Right cardiac atrium (tissue), 5 donors: ENCODE measurements around the gene ATR. TPM values are rescaled to one million over a fixed set of nuclear protein-coding genes. Genes with fewer than 3 reads are reported as not detected.

Experiments used
- ATAC-seq, 2 donors: fragments of 200-7000 bp; cut with Tn5 transposase; one replicate each; pipeline versions ENCODE4 v1.8.0 to v1.9.1; 2020; ENCODE audit warnings: moderate library complexity in 2 of 2, mild to moderate bottlenecking in 1 of 2
- DNase-seq, 3 donors: peaks; one replicate each; pipeline ENCODE4 v3.0.0-alpha.2; 2020
- H3K27ac ChIP-seq: one replicate; pipeline ENCODE4 v1.5.1; 2013; ENCODE audit warnings: mild to moderate bottlenecking, low read length, control low read depth, moderate library complexity
- H3K27me3 ChIP-seq: one replicate; pipeline ENCODE4 v1.6.1; 2013; ENCODE audit not compliant: control insufficient read depth, insufficient read depth
- H3K4me1 ChIP-seq: one replicate; pipeline ENCODE4 v1.6.1; 2013; ENCODE audit warnings: low read length; ENCODE audit not compliant: control insufficient read depth, insufficient read depth
- H3K4me3 ChIP-seq: one replicate; pipeline ENCODE4 v1.5.1; 2013; ENCODE audit warnings: low read length, control low read depth
- H3K9me3 ChIP-seq: one replicate; pipeline ENCODE4 v1.6.1; 2013; ENCODE audit warnings: low read length; ENCODE audit not compliant: control insufficient read depth
- WGBS: extraction: QIAGEN DNeasy Blood & Tissue Kit; methylation state at CpG from one replicate; pipeline ENCODE4 v1.1.7; 2013; 5-methylcytosine and 5-hydroxymethylcytosine counted together
- intact Hi-C, 4 donors: fragments of 100-400 bp; cut with DNase I; formaldehyde crosslinking; loops; one replicate each; pipeline versions ENCODE4 v1.11.0 to v1.14.0; 2022 to 2023
- polyA plus RNA-seq: library from polyadenylated mRNA; stranded (reverse); fragments of 200-250 nt; gene quantifications from one replicate; pipeline ENCODE4 v1.2.3, GENCODE V29; 2013
- total RNA-seq, 4 donors: library from RNA; stranded (reverse); fragmentation: NEBNext Ultra II Directional; extraction: Animal tissue kit (Norgen Biotek cat#: 25700); gene quantifications; one replicate each; pipeline ENCODE4 v1.2.1, GENCODE V29; 2021
- donor health status: healthy with polysubstance abuse.
- donor health status: DM: no; HTN: yes; CAD: no.
- donor health status: DM: no; HTN: no; CAD: no.
- donor health status: DM: no; HTN: yes; CAD: no; lungs with severe emphysema.
- donor health status: DM: yes; HTN: yes; CAD: no.

ATR gene
- total and polyA plus RNA-seq, 5 donors = 6.7 to 15.0 (median 13.8) TPM

DNA sequence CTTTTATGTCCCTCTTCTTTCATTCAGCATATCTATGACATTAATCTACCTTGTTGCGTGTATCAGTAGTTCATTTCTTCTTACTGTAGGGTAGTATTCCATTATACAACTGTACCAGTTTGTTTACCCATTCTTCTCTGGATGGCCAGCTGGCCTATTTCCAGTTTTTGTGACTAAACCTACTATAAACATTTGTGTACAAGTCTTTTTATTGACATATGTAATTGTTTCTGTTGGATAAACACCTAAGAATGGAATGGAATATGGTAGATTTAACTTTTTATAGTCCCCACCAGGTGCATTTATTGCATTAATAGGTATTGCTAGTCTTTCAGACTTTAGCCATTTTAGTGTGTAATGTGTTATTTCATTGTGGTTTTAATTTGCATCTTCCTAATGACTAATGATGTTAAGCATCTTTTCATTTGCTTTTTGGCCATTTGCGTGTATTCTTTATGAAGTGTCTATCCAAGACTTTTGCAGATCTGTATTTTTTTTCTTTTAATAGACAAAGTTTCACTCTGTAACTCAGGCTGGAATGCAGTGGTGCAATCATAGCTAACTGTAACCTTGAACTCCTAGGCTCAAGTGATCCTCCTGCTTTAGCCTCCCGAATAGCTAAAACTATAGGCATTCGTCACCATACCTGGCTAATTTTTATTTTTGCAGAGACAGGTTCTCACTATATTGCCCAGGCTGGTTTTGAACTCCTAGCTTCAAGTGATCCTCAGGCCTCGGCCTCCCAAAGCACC is 88.8 kb downstream of the ATR start:
- Histone ChIP-seq H3K4me3 (no peak overlapping the region), H3K27ac (no peak overlapping the region), H3K9me3 (no peaks in the 10 kb centered on the region), H3K27me3 (no peaks in the 10 kb centered on the region), H3K4me1 (no peaks in the 10 kb centered on the region)
- DNase-seq = no peak
- intact Hi-C loops = no loop called here
- no peak for ATAC-seq
- WGBS = 99% methylated on average over 5 of the region's 5 CpGs

GRCh38 chr3:142484912-142485435 is 93.6 kb downstream of the ATR start:
- Histone ChIP-seq H3K4me3 (no peak overlapping the region), H3K27me3 (no peaks in the 10 kb centered on the region), H3K4me1 (no peaks in the 10 kb centered on the region), H3K9me3 (no peaks in the 10 kb centered on the region), H3K27ac (no peak overlapping the region)
- DNase-seq (no peak), ATAC-seq (no peak)
- intact Hi-C loops = no loop called here
- WGBS = over 99% methylated on average over 4 of the region's 4 CpGs

- 98% methylated on average over 2 of the region's 2 CpGs for WGBS
- no peak for ATAC-seq
- no peaks in the 10 kb centered on the region for H3K4me1 ChIP-seq
- H3K4me3 ChIP-seq = no peak overlapping the region
- intact Hi-C loops = no loop called here
- no peaks in the 10 kb centered on the region for H3K27me3 ChIP-seq
- H3K9me3 ChIP-seq = no peaks in the 10 kb centered on the region
- DNase-seq = no peak
- no peak overlapping the region for H3K27ac ChIP-seq
Measured at GRCh38 chr3:142481196-142481595, 97.3 kb downstream of the ATR start.

DNA sequence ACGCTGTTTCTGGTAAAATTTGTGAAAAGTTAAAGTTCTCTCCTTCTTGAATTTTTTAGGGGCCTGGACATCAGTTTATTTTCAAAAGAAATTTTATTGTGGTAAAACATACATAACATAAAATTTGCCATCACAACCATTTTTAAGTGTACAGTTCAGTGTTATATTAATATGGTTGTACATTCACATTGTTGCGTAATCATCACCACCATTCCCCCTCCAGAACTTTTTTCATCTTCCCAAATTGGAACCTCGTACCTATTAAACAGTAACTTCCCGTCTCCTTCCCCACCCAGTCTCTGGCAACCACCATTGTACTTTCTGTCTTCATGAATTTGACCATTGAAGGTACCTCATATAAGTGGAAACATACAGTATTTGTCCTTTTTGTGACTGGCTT is 107.7 kb downstream of the ATR start:
- Histone ChIP-seq H3K4me1 (no peaks in the 10 kb centered on the region), H3K4me3 (no peak overlapping the region), H3K9me3 (no peaks in the 10 kb centered on the region), H3K27me3 (no peaks in the 10 kb centered on the region), H3K27ac (no peak overlapping the region)
- ATAC-seq = no peak
- intact Hi-C loops = no loop called here
- 95% methylated on average over 4 of the region's 4 CpGs for WGBS
- no peak for DNase-seq

- WGBS = 98% methylated on average over 4 of the region's 4 CpGs
Measured at GRCh38 chr3:142468456-142468855, 110.1 kb downstream of the ATR start.

DNA sequence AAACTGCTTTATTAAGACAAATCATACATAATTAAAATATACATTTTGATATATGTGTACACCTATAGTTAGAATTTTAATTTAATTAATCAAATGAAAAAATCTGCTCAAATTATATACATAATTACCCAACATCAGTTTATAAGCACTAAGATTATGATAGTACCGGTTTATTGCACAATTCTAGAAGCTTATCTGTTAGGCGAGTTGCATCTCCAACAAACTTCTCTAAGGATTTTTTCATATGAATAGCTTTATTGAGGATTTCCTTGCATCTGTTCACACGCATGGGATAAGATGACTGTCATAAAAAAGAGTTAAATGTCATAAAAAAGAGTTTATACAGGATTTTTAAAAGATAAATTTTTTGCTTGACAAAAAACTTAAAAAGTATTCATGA is 110.8 kb downstream of the ATR start:
- DNase-seq = no peak
- no peak for ATAC-seq
- Histone ChIP-seq H3K27ac (no peak overlapping the region), H3K27me3 (no peaks in the 10 kb centered on the region), H3K4me1 (no peaks in the 10 kb centered on the region), H3K4me3 (no peak overlapping the region), H3K9me3 (no peaks in the 10 kb centered on the region)
- 91% methylated on average over 3 of the region's 3 CpGs for WGBS
- intact Hi-C loops = no loop called here

More at GRCh38 chr3:142468456-142468855, 110.1 kb downstream of the ATR start:
- ATAC-seq = no peak
- Histone ChIP-seq H3K4me1 (no peaks in the 10 kb centered on the region), H3K27me3 (no peaks in the 10 kb centered on the region), H3K9me3 (no peaks in the 10 kb centered on the region), H3K4me3 (no peak overlapping the region), H3K27ac (no peak overlapping the region)
- DNase-seq = no peak
- intact Hi-C loops = no loop called here

DNA sequence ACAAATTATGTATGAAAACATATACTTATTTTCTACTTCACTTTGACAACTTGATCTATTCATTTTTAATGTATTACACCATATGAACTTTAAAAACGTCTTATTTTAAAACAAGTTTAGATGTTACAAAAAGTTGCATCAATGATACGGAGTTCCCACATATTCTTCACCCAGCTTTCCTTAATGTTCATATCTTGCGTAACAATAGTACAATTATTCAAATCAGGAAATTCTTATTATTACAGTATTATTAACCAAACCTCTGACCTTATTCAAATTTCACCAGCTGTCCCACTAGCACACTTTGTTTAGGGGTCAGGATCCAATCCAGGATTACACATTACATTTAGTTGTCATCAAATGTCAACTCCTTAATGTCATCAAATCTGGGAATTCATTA is 117.8 kb downstream of the ATR start:
- no peaks in the 10 kb centered on the region for H3K4me1 ChIP-seq
- no peaks in the 10 kb centered on the region for H3K27me3 ChIP-seq
- intact Hi-C loops = no loop called here
- 91% methylated on average over 3 of the region's 3 CpGs for WGBS
- ATAC-seq (no peak), DNase-seq (no peak)
- no peak overlapping the region for H3K27ac ChIP-seq
- no peak overlapping the region for H3K4me3 ChIP-seq
- no peaks in the 10 kb centered on the region for H3K9me3 ChIP-seq

GRCh38 chr3:142459929-142460328 is 118.6 kb downstream of the ATR start:
- Histone ChIP-seq H3K9me3 (no peaks in the 10 kb centered on the region), H3K4me1 (no peaks in the 10 kb centered on the region), H3K27ac (no peak overlapping the region), H3K27me3 (no peaks in the 10 kb centered on the region), H3K4me3 (no peak overlapping the region)
- WGBS = 87% methylated on average over 2 of the region's 2 CpGs
- DNase-seq = no peak
- intact Hi-C loops = no loop called here
- no peak for ATAC-seq

DNA sequence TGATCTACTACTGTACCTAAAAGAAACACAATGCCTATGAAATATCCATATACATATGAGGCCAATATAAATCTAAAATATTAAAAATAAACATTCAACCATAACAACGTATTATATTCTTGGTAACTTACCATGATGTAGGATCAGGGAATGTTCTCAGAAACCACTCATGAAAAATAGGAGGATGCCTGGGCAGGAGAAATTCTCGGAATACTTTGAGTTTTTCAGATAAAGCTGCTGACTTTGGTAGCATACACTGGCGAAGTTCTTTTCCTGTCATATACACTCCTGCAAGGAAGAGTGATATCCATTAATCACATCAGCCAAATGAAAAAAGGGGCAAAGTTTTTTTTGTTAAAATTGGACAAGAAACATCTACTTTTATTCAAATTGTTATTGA is 119.4 kb downstream of the ATR start:
- H3K9me3 ChIP-seq = no peaks in the 10 kb centered on the region
- WGBS = 59% methylated on average over 3 of the region's 3 CpGs

GRCh38 chr3:142450881-142451280 is 127.7 kb downstream of the ATR start:
- intact Hi-C loops = no loop called here
- WGBS = 91% methylated on average over 5 of the region's 5 CpGs
- Histone ChIP-seq H3K27ac (no peak overlapping the region), H3K4me1 (no peaks in the 10 kb centered on the region), H3K4me3 (no peak overlapping the region), H3K9me3 (no peaks in the 10 kb centered on the region), H3K27me3 (no peaks in the 10 kb centered on the region)
- no peak for DNase-seq
- ATAC-seq = no peak

More for the DNA sequence above, 119.4 kb downstream of the ATR start:
- no peak for DNase-seq
- intact Hi-C loops = no loop called here
- no peak overlapping the region for H3K27ac ChIP-seq
- no peaks in the 10 kb centered on the region for H3K27me3 ChIP-seq
- ATAC-seq = no peak
- H3K4me3 ChIP-seq = no peak overlapping the region
- H3K4me1 ChIP-seq = no peaks in the 10 kb centered on the region

GRCh38 chr3:142450189-142450588 is 128.3 kb downstream of the ATR start:
- Histone ChIP-seq H3K4me1 (no peaks in the 10 kb centered on the region), H3K27ac (no peak overlapping the region), H3K9me3 (no peaks in the 10 kb centered on the region), H3K4me3 (no peak overlapping the region), H3K27me3 (no peaks in the 10 kb centered on the region)
- intact Hi-C loops = no loop called here
- ATAC-seq = no peak
- no peak for DNase-seq
- 88% methylated on average over 3 of the region's 3 CpGs for WGBS
